Stimulated activated CD8-positive, alpha-beta memory T cell treated with anti-CD3 and anti-CD28 coated beads, Interleukin-15, amount 100 ng/mL, for 4 hours (primary cell): ENCODE results near the gene LNP1.
A peak's percentile ranks its signal among the peaks of the same experiment; 100 is the strongest.
"Not testable (repeated sequence)": the region's sequence is repeated elsewhere in the genome, so short reads cannot be mapped to it uniquely, and the experiment has no call there.

Experiments used
- DNase-seq, 2 donors: peaks; one replicate each; pipeline ENCODE4 v3.0.0-alpha.2; 2020; ENCODE audit warnings: low read depth in 2 of 2

LNP1 gene, protein sequence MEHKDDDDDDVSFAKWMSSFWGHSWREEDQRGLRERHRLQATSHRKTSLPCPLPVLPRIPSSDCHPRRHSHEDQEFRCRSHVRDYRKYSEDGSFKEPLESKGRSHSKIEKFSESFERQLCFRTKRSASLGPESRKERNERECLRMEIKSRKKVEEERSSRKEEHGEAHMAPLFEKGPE

DNA sequence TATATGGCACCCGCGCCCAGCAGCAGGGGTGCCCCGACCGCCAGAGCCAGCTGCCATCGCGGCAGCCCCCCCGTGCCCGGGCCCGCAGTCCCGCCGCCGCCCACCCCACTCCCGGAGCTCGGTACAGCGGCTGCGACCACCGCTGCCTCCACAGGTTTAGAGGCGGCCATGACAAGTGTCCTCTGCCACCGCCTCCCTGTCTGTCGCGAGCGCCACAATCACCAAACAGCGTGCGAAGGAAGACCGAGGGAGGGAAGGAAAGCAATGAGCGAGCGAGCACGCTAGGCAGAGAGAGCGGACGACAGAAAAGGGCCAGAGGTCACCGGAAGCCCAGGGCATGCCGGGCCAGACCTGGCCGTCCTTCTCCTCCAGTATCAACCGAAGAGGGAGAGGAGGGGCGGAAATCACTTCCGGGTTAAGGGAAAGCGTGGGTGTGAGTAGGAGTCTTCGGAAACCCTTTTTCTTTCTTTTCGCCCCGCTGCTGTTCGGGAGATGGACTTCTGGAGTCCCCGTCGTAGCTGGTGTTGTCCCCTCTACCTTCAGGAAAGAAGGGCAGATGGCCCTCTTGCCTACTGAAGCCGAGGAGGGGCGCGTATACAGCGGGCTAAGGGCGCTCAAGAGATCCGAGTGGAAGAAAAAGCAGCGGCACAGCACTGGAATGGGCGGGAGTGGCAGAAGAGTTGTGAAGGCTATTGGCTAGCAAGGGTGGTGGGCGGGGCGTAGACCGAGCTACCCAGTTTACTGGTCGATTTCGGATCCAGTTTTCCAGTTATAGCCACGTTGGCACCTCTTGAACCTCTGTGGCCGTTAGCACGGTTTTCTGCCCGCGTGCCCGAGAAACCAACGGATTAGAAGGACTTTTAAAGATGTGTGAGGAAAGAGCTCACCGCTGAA, at the start of gene LNP1, which contains the start of gene TOMM70:
Gene LNP1 (plus strand): TSS at position 760 of the 894 bp plus-strand sequence. CDS start 28,191 bp downstream, outside the sequence.
Gene TOMM70 (minus strand): TSS at position 310 of the 894 bp plus-strand sequence. CDS start 140 bp downstream, at position 170.
- peak; percentile 80 to 91 for DNase-seq

DNA sequence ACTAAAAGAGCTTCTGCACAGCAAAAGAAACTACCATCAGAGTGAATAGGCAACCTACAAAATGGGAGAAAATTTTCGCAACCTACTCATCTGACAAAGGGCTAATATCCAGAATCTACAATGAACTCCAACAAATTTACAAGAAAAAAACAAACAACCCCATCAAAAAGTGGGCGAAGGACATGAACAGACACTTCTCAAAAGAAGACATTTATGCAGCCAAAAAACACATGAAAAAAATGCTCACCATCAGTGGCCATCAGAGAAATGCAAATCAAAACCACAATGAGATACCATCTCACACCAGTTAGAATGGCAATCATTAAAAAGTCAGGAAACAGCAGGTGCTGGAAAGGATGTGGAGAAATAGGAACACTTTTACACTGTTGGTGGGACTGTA, 49.6 kb upstream of the LNP1 start:
- DNase-seq = not testable (repeated sequence)

DNA sequence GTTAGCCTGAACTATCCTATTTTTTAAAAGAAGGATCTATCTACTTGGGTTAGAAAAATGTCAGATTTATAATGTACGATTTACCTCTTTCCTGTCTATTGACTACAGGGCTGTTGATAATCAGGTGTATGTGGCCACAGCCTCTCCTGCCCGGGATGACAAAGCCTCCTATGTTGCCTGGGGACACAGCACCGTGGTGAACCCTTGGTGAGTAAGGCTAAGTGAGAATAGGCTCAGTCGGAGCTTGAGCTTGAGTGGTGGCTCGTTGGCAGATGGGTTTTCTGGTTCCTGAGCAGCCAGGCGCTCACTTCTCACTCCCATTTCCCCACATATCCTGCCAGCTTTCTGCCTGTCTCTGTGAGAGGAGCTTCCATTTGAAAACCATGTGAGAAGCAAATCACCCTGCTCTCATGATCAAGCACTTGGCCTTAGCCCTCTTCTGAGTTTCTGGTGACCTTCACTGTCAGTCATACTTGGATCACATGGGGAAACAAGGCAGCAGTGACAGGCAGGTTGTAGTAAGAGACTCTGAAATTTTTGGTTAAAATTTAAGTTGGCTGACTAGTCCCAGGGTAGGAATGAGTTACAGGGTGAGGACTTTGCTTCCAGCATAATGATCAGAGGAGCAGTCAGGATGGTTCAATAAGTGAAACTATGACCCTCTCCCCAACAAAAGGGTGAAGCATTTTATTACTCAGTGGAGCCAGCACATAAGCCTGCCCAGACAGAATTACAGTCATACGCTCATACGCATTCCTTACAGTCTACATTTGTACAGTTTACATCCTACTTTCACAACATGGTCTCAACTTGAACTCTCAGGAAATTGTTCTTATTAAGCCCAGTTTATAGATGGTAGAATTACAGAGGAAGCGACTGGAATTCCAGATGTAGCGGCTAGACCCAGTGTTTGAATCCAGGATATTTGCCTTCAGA, 48.8 kb upstream of the LNP1 start:
- no peak for DNase-seq

GRCh38 chr3:100354850-100355249, 46.5 kb upstream of the LNP1 start:
- DNase-seq = no peak

GRCh38 chr3:100358413-100358812, 42.9 kb upstream of the LNP1 start:
- DNase-seq = no peak

GRCh38 chr3:100359035-100359434, 42.3 kb upstream of the LNP1 start:
- no peak for DNase-seq

- DNase-seq = no peak
Measured at GRCh38 chr3:100360757-100361496, 40.4 kb upstream of the LNP1 start.

GRCh38 chr3:100361897-100362296, 39.4 kb upstream of the LNP1 start:
- DNase-seq = no peak

- no peak for DNase-seq
Measured at GRCh38 chr3:100364421-100364820, 36.9 kb upstream of the LNP1 start.

DNA sequence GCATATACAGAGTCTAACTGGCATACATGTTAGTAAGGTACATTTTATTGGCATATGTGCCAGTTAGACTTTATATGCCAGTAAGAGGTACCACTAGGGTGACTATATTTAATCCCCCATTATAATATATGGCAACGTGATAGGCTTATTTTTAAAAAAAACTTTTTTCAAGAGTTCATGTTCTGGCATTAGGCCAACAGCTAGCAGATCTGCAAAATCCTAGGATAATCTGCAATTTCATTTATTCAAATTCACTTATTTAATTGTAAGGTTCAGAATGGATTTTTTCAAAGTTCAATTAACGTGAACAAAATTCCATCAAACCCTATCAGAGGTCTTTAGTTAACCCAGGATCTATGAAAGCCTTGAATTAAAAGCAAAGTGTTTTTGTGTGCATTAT, 34.9 kb upstream of the LNP1 start:
- DNase-seq = no peak

- no peak for DNase-seq
Measured at GRCh38 chr3:100368441-100368840, 32.9 kb upstream of the LNP1 start.

DNA sequence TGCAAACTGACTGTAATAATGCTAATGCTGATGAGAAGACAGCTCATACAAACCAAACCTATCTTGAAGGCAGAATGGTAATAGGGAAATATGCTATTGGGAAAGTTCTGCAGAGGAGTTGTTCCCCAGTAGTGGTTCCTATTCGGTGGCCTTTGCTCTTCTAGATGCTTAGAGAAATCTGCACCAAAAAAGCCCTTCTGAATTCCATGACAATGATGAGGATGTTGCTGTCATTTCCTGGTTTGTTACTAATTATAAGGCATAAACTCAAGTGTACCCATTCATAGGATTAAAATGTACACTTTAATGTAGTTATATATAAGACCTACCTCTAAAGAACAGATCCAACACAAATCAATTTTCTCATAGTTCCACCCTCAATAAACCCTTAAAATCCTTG, 30.6 kb upstream of the LNP1 start:
- DNase-seq = no peak

GRCh38 chr3:100374521-100374920, 26.8 kb upstream of the LNP1 start:
- DNase-seq = no peak

DNA sequence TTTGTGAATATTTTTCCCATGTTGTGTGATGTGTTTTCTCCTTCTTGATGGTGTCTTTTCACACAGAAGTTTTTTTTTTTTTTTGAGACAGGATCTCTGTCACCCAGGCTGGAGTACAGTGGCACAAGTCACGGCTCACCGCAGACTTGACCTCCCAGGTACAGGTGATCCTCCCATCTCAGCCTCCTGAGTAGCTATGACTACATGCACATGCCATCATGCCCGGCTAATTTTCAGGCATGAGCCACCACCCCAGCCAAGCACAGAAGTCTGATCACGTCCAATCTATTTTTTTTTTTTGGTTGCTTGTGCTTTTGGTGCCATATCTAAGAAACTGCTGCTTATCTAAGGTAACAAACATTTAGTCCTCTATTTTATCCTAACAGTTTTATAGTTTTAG, 25.0 kb upstream of the LNP1 start:
- no peak for DNase-seq

DNA sequence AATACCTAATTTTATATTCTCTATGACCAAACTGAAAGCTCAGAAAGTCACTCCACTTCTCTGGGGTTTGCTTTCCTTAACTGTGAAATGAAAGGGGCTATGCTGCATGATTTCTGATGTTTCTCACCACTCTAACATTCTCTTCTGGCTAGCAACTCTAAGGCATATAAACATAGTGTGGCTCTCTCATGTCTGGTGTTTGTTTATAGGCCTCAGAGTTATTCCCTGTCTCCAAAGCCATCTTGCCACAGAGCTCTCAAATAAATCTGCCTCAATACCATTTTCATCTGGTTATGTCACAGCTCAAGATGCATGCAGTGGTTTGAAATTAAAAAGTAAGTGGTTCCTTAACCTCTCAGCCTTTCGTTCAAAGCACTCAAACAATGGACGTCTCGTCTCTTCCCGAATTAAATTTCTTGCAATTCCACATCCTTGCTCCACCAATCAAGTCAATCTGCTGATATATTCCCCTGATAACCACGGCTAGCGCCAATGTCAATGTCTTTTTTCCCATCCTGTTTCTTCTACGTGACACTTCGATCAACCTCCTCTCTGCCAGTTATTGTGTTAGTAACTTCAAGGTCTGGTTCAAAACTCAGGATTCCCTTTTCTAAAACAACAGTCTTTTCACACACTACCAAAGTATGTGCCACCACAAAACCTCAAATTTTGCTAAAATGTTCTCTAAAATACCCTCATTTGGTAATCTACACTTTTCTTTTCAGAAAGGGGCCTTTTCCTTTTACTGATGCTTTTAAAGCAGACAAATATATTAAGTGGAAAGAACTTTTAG, 16.4 kb upstream of the LNP1 start:
- DNase-seq = no peak

DNA sequence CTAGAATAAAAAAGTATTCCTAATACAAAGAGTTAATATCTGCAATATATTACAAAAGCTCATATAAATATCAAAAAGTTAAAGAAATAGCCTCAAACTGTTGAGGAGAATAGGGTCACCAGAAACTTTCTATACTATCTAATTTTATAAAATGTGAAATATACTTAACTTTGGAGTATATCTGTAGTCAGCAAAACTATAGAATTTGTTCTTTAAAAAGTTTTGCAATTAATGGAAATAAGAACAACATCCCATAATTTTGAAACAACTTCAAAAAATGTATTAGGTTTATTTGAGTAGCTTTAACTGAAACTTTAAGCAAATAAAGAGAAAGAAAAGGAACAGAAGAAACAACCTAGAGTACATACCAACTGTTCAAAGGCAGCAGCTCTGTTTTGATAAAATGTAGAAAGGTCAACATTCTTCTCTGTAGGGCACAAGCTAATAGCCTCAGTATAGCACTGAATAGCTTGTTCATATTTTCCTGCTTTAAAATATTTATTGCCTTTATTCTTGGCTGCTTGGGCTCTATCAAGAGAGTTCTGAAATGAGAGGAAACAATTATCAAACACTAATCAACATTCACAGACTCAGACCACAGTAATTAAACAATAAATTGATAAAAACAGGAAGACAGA, 14.8 kb upstream of the LNP1 start:
- no peak for DNase-seq

GRCh38 chr3:100389025-100389424, 12.3 kb upstream of the LNP1 start:
- DNase-seq = no peak

GRCh38 chr3:100395679-100396431, 5.5 kb upstream of the LNP1 start:
- DNase-seq = no peak

DNA sequence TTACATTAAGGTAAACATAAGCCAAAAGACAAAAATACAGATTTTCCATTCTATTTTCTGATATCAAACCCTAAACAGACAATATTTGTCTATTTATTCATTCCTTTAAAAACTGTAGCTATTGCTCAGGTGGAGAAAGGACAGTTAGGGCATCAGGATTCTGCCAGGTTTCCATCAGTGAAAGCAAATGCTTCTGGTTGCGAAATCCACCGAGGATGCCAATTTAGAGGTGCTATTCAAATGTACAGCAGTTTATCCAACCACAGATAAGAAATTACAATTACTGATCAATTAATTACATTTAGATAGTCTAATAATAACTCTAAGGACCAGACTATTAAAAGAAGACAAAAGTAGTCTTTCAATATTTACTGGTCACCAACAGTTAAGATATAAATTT, 4.4 kb upstream of the LNP1 start:
- no peak for DNase-seq
